Testis (tissue), 2 donors: ENCODE results near the gene MAP3K9.

Source experiments
- POLR2A ChIP-seq: fragments of 450-650 bp; IDR thresholded peaks from one replicate; pipeline ENCODE4 v1.6.1; 2017; ENCODE audit warnings: antibody characterized with exemption, mild to moderate bottlenecking, moderate library complexity
- TF ChIP-seq, protein P1 (sequence below), 3 experiments: fragments of 450-650 bp in 2 of 3; fragments of 200-600 bp in 1 of 3; sonication (generic) in 1 of 3; IDR thresholded peaks; one replicate each; pipeline ENCODE4 v1.5.1; 2016 to 2019; ENCODE audit warnings: antibody characterized with exemption in 3 of 3, mild to moderate bottlenecking in 2 of 3, moderate library complexity in 1 of 3

DNA sequence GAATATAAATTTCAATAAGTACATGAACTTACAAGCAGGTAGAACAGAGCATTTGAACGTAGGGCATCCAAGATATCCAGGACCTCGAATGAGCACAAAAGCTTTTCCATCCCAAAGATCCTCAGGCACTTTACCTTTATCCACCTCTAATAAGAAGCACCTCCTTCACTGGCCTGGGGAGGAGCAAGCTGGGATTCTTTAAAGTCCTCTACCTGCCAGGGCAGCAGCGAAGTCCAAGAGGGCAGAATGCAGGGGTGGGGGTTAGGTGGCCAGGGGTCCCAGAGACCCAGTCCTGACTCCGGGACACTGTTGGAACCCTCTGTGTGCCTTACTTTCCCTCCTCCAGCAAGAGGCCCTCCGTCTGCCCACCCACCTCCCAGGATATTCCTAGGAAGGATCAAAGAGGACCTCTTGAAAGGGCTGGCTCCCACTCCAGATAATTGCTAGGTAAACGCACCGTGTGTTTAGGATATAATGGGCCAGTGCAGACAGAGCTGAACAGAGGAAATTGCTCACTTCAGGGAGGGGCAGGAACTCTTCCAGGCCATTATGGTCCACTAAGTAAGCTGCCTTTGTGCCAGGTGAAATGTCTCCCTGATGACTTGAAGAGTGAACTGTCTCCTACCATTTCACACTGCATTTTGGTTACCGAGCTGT, 99.5 kb downstream of the MAP3K9 start:
- no peak for TF ChIP-seq POLR2A
- TF ChIP-seq, protein P1, sequence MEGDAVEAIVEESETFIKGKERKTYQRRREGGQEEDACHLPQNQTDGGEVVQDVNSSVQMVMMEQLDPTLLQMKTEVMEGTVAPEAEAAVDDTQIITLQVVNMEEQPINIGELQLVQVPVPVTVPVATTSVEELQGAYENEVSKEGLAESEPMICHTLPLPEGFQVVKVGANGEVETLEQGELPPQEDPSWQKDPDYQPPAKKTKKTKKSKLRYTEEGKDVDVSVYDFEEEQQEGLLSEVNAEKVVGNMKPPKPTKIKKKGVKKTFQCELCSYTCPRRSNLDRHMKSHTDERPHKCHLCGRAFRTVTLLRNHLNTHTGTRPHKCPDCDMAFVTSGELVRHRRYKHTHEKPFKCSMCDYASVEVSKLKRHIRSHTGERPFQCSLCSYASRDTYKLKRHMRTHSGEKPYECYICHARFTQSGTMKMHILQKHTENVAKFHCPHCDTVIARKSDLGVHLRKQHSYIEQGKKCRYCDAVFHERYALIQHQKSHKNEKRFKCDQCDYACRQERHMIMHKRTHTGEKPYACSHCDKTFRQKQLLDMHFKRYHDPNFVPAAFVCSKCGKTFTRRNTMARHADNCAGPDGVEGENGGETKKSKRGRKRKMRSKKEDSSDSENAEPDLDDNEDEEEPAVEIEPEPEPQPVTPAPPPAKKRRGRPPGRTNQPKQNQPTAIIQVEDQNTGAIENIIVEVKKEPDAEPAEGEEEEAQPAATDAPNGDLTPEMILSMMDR (IDR thresholded peaks at IDR 0.05), result no peak
